ENCODE measurements around the gene SPAG7. TPM values are rescaled to one million over a fixed set of nuclear protein-coding genes. Genes with fewer than 3 reads are reported as not detected.

SPAG7 gene
- total RNA-seq, 2 experiments from 2014 or later, result 62.7 to 62.9 TPM

- TF ChIP-seq, protein P1, sequence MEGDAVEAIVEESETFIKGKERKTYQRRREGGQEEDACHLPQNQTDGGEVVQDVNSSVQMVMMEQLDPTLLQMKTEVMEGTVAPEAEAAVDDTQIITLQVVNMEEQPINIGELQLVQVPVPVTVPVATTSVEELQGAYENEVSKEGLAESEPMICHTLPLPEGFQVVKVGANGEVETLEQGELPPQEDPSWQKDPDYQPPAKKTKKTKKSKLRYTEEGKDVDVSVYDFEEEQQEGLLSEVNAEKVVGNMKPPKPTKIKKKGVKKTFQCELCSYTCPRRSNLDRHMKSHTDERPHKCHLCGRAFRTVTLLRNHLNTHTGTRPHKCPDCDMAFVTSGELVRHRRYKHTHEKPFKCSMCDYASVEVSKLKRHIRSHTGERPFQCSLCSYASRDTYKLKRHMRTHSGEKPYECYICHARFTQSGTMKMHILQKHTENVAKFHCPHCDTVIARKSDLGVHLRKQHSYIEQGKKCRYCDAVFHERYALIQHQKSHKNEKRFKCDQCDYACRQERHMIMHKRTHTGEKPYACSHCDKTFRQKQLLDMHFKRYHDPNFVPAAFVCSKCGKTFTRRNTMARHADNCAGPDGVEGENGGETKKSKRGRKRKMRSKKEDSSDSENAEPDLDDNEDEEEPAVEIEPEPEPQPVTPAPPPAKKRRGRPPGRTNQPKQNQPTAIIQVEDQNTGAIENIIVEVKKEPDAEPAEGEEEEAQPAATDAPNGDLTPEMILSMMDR (IDR thresholded peaks at IDR 0.05), result no peak
- Mint-ChIP-seq H3K9me3 (no peaks in the 10 kb centered on the region), H3K27me3 (no peaks in the 10 kb centered on the region), H3K4me3 (peak overlapping the region; percentile 97), H3K36me3 (ENCODE audit: low read depth) (peaks cover 73% of the 10 kb centered on the region), H3K4me1 (ENCODE audit: low read depth) (peaks cover 45% of the 10 kb centered on the region), H3K27ac (peak overlapping the region; percentile 99)
- intact Hi-C loops (cut with micrococcal nuclease), result loop anchor here (2.0 kb wide), 1 partner anchor 21 kb away; the partner anchor contains the start of gene SPAG7
- ChIA-PET CTCF (interaction anchor here (1.4 to 2.8 kb wide), 4 partner anchors 22 to 42 kb away, joined by 3 to 8 read pairs (median 6); partner anchors contain the start of genes CHRNE and SPAG7), POLR2A (interaction anchor here (1.0 to 20.8 kb wide), 8 partner anchors 9 to 52 kb away, joined by 3 to 627 read pairs (median 7); partner anchors contain the start of genes CHRNE, INCA1, KIF1C and SPAG7)
- ATAC-seq, result peak; percentile 37
- DNase-seq, result peak; percentile 95
Observed at GRCh38 chr17:4945176-4945943, 22.3 kb downstream of the SPAG7 start.

DNA sequence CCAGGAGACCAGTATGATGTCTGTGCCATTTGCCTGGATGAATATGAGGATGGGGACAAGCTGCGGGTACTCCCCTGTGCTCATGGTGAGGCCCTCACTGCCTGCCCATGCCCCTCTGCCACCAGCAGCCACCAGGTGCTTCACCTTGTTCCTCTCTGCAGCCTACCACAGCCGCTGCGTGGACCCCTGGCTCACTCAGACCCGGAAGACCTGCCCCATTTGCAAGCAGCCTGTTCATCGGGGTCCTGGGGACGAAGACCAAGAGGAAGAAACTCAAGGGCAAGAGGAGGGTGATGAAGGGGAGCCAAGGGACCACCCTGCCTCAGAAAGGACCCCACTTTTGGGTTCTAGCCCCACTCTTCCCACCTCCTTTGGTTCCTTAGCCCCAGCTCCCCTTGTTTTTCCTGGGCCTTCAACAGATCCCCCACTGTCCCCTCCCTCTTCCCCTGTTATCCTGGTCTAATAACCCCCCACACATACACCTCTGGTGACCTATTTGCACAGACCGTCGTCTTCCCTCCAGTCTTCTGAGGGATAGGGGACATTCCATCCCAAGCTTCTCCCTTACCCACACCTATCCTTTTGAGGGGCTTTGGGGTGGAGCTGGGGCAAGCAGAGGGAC is 23.0 kb downstream of the SPAG7 start:
- Mint-ChIP-seq H3K4me1 (ENCODE audit: low read depth) (peaks cover 45% of the 10 kb centered on the region), H3K9me3 (no peaks in the 10 kb centered on the region)

DNA sequence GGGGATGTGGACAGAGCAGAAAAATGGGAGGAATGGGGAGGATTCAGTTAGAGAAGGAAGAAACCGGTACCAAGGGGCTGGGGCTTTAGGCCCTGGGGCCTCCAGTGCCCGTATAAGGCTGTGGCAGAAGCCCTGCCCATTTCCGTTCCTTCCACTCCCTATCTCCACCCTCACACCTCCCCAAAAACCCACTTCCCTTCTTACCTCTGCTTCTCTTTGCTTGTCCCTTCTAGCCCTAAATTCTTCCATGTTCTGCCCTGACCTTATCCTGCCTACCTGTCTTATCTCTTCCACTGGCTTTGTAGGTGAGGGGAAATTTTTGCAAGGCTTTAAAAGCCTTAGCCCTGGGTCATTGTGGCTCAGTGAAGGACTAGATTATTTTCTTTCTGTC is 23.5 kb downstream of the SPAG7 start:
- ATAC-seq (peak; percentile 17), DNase-seq (peak; percentile 75)
- H3K27ac Mint-ChIP-seq, result peak overlapping the region; percentile 99
- peaks cover 45% of the 10 kb centered on the region for H3K4me1 Mint-ChIP-seq (ENCODE audit: low read depth)
- H3K36me3 Mint-ChIP-seq (ENCODE audit: low read depth), result peaks cover 77% of the 10 kb centered on the region
- no peaks in the 10 kb centered on the region for H3K27me3 Mint-ChIP-seq
- intact Hi-C loops (cut with micrococcal nuclease), result loop anchor here (2.0 kb wide), 1 partner anchor 23 kb away; the partner anchor contains the start of gene SPAG7
- H3K9me3 Mint-ChIP-seq, result no peaks in the 10 kb centered on the region
- ChIA-PET CTCF (interaction anchor here (0.7 kb wide), 1 partner anchor 35 kb away, joined by 3 read pairs; no protein-coding TSS in a partner anchor), POLR2A (interaction anchor here (1.0 to 20.8 kb wide), 7 partner anchors 8 to 44 kb away, joined by 3 to 627 read pairs (median 8); partner anchors contain the start of genes CHRNE and SPAG7)
- peak overlapping the region; percentile 97 for H3K4me3 Mint-ChIP-seq
- TF ChIP-seq, protein P1 (IDR thresholded peaks at IDR 0.05), result no peak

More for the DNA sequence above, 23.0 kb downstream of the SPAG7 start:
- H3K36me3 Mint-ChIP-seq (ENCODE audit: low read depth), result peaks cover 76% of the 10 kb centered on the region
- TF ChIP-seq, protein P1 (IDR thresholded peaks at IDR 0.05), result no peak
- H3K4me3 Mint-ChIP-seq, result peak overlapping the region; percentile 97
- DNase-seq (peak; percentile 64), ATAC-seq (no peak)
- intact Hi-C loops (cut with micrococcal nuclease), result loop anchor here (2.0 kb wide), 1 partner anchor 22 kb away; the partner anchor contains the start of gene SPAG7
- peak overlapping the region; percentile 99 for H3K27ac Mint-ChIP-seq
- no peaks in the 10 kb centered on the region for H3K27me3 Mint-ChIP-seq
- CTCF ChIA-PET, result no interaction called here
- POLR2A ChIA-PET, result interaction anchor here (1.0 to 20.8 kb wide), 8 partner anchors 8 to 53 kb away, joined by 3 to 627 read pairs (median 7); partner anchors contain the start of genes CHRNE, INCA1, KIF1C and SPAG7

DNA sequence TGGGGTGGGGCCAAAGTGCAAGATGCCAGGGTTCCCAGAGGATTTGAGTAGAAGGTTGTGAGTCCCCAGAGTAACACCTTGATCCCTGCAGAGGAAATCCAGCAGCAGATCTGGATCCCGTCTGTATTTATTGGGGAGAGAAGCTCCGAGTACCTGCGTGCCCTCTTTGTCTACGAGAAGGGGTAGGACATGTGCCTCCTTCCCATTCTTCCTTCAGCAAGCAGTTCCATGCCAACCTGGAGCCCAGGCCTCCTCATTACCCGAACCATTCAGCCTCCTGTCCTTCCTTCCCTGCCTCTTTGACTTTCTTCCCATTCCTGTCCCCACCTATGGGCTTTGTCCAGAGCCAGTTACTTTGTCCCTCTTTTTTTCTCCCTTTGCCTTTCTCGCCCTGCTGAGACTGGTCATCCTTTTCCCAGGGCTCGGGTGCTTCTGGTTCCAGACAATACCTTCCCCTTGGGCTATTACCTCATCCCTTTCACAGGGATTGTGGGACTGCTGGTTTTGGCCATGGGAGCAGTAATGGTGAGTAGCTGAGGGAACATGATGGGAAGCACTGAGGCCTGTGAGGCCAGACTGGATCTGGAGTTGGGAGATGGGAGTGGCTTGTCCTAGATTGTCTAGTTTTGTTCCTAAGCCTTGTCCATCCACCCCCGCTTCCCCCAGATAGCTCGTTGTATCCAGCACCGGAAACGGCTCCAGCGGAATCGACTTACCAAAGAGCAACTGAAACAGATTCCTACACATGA is 24.7 kb downstream of the SPAG7 start:
- peak overlapping the region; percentile 97 for H3K4me3 Mint-ChIP-seq
- H3K27me3 Mint-ChIP-seq, result no peaks in the 10 kb centered on the region
- TF ChIP-seq, protein P1 (IDR thresholded peaks at IDR 0.05), result no peak
- no peak for DNase-seq
- H3K36me3 Mint-ChIP-seq (ENCODE audit: low read depth), result peaks cover 86% of the 10 kb centered on the region
- POLR2A ChIA-PET, result interaction anchor here (1.0 to 20.8 kb wide), 6 partner anchors 9 to 54 kb away, joined by 3 to 627 read pairs (median 6); partner anchors contain the start of genes C17orf107, CHRNE, ENO3 and INCA1
- H3K27ac Mint-ChIP-seq, result peak overlapping the region; percentile 98
- ATAC-seq, result no peak
- CTCF ChIA-PET, result interaction anchor here (1.4 kb wide), 1 partner anchor 34 kb away, joined by 5 read pairs; no protein-coding TSS in a partner anchor
- no peaks in the 10 kb centered on the region for H3K9me3 Mint-ChIP-seq
- peaks cover 54% of the 10 kb centered on the region for H3K4me1 Mint-ChIP-seq (ENCODE audit: low read depth)
- intact Hi-C loops (cut with micrococcal nuclease), result no loop called here
